ENCODE measurements around the gene PIP4K2C.
"Not testable (repeated sequence)": the region's sequence is repeated elsewhere in the genome, so short reads cannot be mapped to it uniquely, and the experiment has no call there.

Gene PIP4K2C

GRCh38 chr12:57610554-57611107 is 19.6 kb downstream of the PIP4K2C start:
- no peak for FAIRE-seq

- FAIRE-seq, result no peak
These were observed 20.3 kb downstream of the PIP4K2C start, which contains the start of gene ARHGEF25 for GRCh38 chr12:57611108-57611826. ARHGEF25 (plus strand) TSS chr12:57611435; CDS start chr12:57611895, 460 bp downstream.

GRCh38 chr12:57611827-57612710 is 21.1 kb downstream of the PIP4K2C start:
- FAIRE-seq, result no peak

- FAIRE-seq, result no peak
These were observed 21.9 kb downstream of the PIP4K2C start for GRCh38 chr12:57612711-57613426.

DNA sequence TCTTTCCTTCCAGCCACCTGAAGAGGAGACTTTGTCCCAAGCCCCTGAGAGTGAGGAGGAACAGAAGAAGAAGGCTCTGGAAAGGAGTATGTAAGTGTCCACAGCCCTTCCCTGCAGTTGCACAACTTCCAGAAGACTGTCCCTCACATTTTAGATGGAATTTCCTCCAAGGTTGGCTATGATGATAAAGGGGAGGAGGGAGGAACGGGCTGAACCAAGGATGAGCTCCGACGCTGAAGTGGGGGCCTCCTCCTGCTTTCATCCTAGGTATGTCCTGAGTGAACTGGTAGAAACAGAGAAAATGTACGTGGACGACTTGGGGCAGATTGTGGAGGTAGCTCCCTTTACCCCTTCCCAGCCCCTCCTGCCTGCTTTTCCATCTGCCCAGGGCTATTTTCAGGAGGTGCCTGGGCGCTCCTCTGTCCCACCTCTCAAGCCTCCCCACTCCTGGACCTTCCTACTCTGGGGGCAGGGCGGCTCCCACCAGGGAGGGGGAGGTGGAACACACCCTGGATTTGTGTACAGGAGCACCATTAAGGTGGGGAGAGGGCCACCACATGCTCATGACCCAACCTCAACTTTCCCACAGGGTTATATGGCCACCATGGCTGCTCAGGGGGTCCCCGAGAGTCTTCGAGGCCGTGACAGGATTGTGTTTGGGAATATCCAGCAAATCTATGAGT is 22.6 kb downstream of the PIP4K2C start:
- FAIRE-seq, result no peak

GRCh38 chr12:57614178-57614947 is 23.4 kb downstream of the PIP4K2C start:
- no peak for FAIRE-seq

DNA sequence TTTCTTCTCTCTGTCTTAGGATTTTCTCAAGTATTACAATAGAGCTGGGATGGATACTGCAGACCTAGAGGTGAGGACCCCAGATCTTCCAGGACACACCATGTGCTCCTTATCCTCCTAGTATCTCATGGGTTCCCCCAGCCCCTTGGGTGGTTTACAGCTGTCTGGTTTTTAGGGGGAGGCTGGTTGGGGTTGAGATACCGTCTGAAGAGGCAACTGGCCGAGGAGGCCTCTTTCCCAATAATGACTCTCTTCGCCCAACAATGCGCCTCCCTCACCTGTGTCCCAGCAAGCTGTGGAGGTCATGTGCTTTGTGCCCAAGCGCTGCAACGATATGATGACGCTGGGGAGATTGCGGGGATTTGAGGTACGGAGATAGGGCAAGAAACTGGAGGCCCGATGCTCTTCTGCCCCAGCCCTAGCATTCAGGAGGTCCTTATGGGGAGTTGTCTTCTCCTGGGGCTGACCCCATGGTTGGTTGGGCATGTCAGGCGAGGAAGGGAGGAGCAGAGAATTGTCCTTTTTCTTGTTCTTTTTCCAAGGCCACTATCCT is 24.0 kb downstream of the PIP4K2C start:
- FAIRE-seq, result no peak

- no peak for FAIRE-seq
These were observed 24.6 kb downstream of the PIP4K2C start for GRCh38 chr12:57615637-57616036.

DNA sequence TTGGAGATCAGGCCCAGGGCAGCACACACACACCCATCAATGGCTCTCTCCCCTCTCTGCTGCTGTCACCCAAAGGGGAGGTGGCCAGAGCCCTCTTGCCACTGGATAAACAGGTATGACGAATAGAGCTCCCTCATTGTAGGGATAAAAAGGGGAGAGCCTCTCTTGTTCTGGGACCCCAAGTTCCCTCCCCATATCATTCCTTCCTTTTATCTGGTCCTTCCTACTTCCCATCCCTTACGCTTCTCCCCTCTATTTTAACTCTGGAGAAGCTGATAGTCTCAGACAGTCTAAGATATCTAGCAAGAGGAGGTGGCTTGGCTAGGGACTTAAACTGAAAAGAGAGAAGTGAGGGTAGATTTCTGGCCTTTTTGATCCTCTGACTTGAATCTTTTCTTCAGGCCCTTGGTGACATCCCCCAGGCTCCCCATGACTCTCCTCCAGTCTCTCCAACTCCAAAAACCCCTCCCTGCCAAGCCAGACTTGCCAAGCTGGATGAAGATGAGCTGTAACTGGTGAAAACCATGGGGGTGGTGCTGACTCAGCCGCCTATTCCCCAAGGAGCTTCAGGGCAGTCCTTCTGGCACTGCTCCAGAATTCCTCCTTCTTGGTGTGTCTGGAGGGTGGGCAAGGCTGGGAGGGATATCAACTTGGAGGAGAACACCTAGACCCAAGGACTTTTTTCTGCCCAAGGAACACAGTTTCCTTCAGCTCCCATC is 25.6 kb downstream of the PIP4K2C start:
- FAIRE-seq, result no peak

- FAIRE-seq, result no peak
These were observed 26.9 kb downstream of the PIP4K2C start for GRCh38 chr12:57617942-57618341.

- not testable (repeated sequence) for FAIRE-seq
These were observed 27.4 kb downstream of the PIP4K2C start for GRCh38 chr12:57618431-57618830.

DNA sequence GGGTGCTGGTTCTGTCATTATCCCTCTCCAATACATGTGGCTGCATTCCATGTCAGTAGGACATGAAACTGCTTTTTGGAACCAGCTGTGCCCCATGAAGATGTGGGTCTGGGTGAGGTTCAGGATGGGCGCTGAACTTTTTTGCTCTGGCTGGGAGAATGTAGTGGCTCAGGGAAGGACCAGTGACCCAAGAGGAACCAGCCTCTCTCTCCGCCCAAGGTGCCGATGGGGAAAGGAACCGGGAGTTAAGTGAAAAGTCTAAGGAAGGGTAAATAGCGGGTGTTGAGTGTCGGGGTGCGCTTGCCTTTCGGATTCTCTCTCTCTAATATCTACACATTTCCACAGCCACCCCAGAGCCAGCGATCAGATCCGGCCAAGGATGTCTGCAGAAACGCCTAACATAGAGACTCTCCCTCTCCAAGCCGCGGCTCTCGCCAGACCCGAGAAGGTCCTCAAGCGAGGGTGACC is 28.0 kb downstream of the PIP4K2C start:
- no peak for FAIRE-seq

- no peak for FAIRE-seq
These were observed 28.6 kb downstream of the PIP4K2C start for GRCh38 chr12:57619434-57620244.

DNA sequence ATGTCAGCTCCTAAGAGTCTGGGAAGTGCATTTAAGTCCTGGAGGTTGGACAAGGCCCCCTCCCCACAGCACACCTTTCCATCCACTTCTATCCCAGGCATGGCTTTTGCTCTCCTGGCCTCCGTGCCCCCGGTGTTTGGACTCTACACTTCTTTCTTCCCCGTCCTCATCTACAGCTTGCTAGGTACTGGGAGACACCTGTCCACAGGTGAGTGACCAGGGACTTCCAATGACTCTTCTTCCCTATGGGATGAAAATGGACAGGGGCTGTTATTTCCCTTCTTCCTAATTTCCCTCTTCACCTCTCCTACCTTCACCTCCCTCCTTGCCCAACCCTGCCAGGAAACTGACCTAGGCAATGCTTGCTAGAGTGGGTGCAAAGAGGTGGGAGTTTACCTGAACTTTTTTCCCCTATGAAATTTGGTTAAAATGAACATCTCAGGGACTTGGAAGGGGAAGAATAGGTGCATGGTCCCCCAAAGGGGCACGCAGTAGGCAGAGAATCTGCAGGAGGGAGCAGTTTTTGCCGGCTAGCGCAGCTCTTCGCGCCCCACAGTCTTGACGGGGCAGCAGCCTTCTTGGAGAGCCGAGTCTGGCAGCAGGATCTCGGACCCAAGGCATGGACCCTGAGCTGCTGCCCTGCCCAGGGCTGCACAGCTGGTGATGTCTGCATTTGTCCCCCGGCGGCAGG is 29.4 kb downstream of the PIP4K2C start:
- no peak for FAIRE-seq

GRCh38 chr12:57620936-57621496 is 30.0 kb downstream of the PIP4K2C start:
- no peak for FAIRE-seq

DNA sequence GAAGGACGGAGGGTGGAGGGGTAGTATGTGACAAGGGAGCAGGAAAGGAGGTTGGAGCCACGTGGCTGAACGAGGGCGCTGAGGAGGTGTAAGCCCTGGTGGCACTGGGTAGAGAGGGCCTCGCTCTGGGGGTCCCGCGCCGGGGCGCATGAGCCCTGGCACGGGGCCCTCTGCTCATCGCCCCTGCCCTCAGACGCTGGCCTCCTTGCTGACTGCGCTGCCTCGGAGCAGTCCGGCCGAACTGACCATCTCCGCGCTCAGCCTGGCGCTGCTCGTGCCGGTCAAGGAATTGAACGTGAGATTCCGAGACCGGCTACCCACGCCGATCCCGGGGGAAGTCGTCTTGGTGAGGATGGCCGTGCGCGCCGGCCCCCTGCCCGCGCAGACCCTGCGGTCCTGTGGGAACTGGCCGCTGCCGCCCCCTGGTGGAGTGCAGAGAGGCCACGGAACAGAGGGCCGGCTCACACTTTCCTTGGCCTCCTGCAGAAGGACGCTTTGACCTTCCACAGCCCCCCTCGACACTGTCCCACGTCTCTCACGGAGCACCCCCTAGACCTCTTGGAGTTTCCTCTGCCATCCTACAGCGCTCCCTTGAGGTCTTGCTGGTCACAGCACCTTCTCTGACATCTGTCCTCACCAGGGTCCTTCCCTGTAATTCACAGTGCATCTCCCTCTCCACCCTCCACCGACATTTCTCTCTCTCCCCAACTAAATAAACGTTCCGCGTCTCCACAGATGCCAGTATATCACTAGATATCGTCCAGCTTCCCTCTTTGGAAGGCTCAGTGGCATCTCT is 30.7 kb downstream of the PIP4K2C start:
- FAIRE-seq, result no peak

Measured in endometrium (tissue), 2 donors.